ENCODE measurements around the gene SDHA. TPM values are rescaled to one million over a fixed set of nuclear protein-coding genes. Genes with fewer than 3 reads are reported as not detected.

SDHA gene
- total and polyA plus RNA-seq, 2 donors (not counting 1 experiment from before 2014, with no cell fraction given): 77.2 to 137 TPM

DNA sequence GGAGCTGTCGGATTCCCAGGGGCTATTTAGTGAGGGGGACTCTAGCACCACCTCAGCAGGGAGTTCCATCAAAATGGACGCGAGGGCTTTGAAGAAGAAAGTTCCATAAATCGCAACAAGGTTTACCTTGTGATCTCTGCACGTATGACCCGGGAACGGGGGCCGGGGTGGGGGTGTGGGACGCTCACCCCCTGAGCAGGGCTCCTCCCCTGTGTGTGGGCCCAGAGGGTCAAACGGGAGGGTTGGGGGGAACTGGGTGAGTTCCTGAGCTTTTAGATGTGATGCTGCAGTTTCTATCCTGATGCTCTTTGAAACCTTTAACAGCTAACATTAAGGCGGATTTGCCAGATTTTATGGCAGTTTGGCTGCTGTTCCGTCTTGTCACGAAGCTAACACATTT is 45.7 kb upstream of the SDHA start:
- POLR2A ChIA-PET: no interaction called here
- intact Hi-C loops (cut with micrococcal nuclease): no loop called here
- H3K9ac ChIP-seq (ENCODE audit: low read length): no peak overlapping the region
- no peaks in the 10 kb centered on the region for H3K27me3 ChIP-seq (replicated peaks in 1 of 4; ENCODE audit: control extremely low read depth in 1 of 4, control insufficient read depth in 3 of 4, insufficient read depth in 4 of 4, low read length in 3 of 4)
- H3K36me3 ChIP-seq (replicated peaks in 1 of 2; ENCODE audit: control extremely low read depth in 1 of 2, control insufficient read depth in 1 of 2, extremely low read depth in 1 of 2, insufficient read depth in 2 of 2, low read length in 1 of 2): no peaks in the 10 kb centered on the region
- no peak overlapping the region for H3K4me3 Mint-ChIP-seq
- WGBS (ENCODE audit: insufficient coverage): 98% methylated on average over 13 of the region's 13 CpGs
- H3K4me1 ChIP-seq (ENCODE audit: control insufficient read depth in 2 of 2, insufficient read depth in 2 of 2, low read length in 2 of 2): no peaks in the 10 kb centered on the region
- TF ChIP-seq, protein P1, sequence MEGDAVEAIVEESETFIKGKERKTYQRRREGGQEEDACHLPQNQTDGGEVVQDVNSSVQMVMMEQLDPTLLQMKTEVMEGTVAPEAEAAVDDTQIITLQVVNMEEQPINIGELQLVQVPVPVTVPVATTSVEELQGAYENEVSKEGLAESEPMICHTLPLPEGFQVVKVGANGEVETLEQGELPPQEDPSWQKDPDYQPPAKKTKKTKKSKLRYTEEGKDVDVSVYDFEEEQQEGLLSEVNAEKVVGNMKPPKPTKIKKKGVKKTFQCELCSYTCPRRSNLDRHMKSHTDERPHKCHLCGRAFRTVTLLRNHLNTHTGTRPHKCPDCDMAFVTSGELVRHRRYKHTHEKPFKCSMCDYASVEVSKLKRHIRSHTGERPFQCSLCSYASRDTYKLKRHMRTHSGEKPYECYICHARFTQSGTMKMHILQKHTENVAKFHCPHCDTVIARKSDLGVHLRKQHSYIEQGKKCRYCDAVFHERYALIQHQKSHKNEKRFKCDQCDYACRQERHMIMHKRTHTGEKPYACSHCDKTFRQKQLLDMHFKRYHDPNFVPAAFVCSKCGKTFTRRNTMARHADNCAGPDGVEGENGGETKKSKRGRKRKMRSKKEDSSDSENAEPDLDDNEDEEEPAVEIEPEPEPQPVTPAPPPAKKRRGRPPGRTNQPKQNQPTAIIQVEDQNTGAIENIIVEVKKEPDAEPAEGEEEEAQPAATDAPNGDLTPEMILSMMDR (IDR thresholded peaks at IDR 0.05): no peak
- H3K27me3 Mint-ChIP-seq: peaks cover 9% of the 10 kb centered on the region
- CTCF ChIA-PET: no interaction called here
- DNase-seq (no peak), ATAC-seq (ENCODE audit: low read depth) (no peak)
- no peaks in the 10 kb centered on the region for H3K9me3 ChIP-seq (ENCODE audit: control extremely low read depth in 1 of 3, control insufficient read depth in 2 of 3, insufficient read depth in 1 of 3, low read length in 2 of 3)
- H3K9me3 Mint-ChIP-seq (ENCODE audit: insufficient read depth): no peaks in the 10 kb centered on the region
- H3K4me2 ChIP-seq (replicated peaks; ENCODE audit: low read depth, low read length, poor library complexity, severe bottlenecking): no peak overlapping the region
- H2AFZ ChIP-seq (ENCODE audit: insufficient read depth, low read depth, low read length, poor library complexity, severe bottlenecking): no peak overlapping the region
- H3K27ac Mint-ChIP-seq: no peak overlapping the region
- H4K20me1 ChIP-seq (ENCODE audit: control insufficient read depth, insufficient read depth, low read length, poor library complexity, severe bottlenecking): no peaks in the 10 kb centered on the region
- H3K79me2 ChIP-seq (ENCODE audit: control insufficient read depth, insufficient read depth, low read length): no peaks in the 10 kb centered on the region
- H3K27ac ChIP-seq (ENCODE audit: low read length in 2 of 2): no peak overlapping the region
- H3K4me1 Mint-ChIP-seq: no peaks in the 10 kb centered on the region
- H3K4me3 ChIP-seq (ENCODE audit: control extremely low read depth in 1 of 5, extremely low read depth in 1 of 5, insufficient read depth in 1 of 5, low read depth in 2 of 5, low read length in 4 of 5): no peak overlapping the region

DNA sequence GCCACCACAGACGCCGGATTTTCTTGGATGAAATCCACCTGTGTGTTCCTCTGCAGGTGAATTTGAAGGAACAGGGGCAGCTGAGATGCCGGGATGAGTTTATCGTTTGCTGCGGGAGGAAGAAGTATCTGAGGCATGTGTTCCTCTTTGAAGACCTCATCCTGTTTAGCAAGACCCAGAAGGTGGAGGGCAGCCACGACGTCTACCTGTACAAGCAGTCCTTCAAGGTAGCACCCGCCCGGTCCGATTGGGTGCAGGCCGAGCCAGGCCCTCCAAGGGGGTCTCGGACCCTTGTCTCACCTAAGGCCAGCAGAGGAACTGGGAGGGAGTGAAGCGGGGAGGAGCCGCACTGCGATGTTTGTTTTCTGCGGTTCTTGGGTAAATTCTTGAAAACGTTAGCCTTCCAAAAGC is 45.3 kb upstream of the SDHA start:
- H3K9me3 ChIP-seq (ENCODE audit: control extremely low read depth in 1 of 3, control insufficient read depth in 2 of 3, insufficient read depth in 1 of 3, low read length in 2 of 3): no peaks in the 10 kb centered on the region
- ChIA-PET CTCF (no interaction called here), POLR2A (no interaction called here)
- H3K4me3 ChIP-seq (ENCODE audit: control extremely low read depth in 1 of 5, extremely low read depth in 1 of 5, insufficient read depth in 1 of 5, low read depth in 2 of 5, low read length in 4 of 5): no peak overlapping the region
- no peak for DNase-seq
- H3K36me3 ChIP-seq (replicated peaks in 1 of 2; ENCODE audit: control extremely low read depth in 1 of 2, control insufficient read depth in 1 of 2, extremely low read depth in 1 of 2, insufficient read depth in 2 of 2, low read length in 1 of 2): no peaks in the 10 kb centered on the region
- H3K79me2 ChIP-seq (ENCODE audit: control insufficient read depth, insufficient read depth, low read length): no peaks in the 10 kb centered on the region
- Mint-ChIP-seq H3K4me3 (no peak overlapping the region), H3K27ac (no peak overlapping the region), H3K9me3 (ENCODE audit: insufficient read depth) (no peaks in the 10 kb centered on the region), H3K27me3 (peaks cover 9% of the 10 kb centered on the region), H3K4me1 (no peaks in the 10 kb centered on the region)
- no peak overlapping the region for H3K4me2 ChIP-seq (replicated peaks; ENCODE audit: low read depth, low read length, poor library complexity, severe bottlenecking)
- 85% methylated on average over 13 of the region's 17 CpGs for WGBS (ENCODE audit: insufficient coverage)
- H3K9ac ChIP-seq (ENCODE audit: low read length): no peak overlapping the region
- no peak overlapping the region for H2AFZ ChIP-seq (ENCODE audit: insufficient read depth, low read depth, low read length, poor library complexity, severe bottlenecking)
- no peaks in the 10 kb centered on the region for H3K4me1 ChIP-seq (ENCODE audit: control insufficient read depth in 2 of 2, insufficient read depth in 2 of 2, low read length in 2 of 2)
- TF ChIP-seq EZH2 (IDR thresholded peaks at IDR 0.05; ENCODE audit: borderline replicate concordance, insufficient read depth, low read depth, low read length, poor library complexity, severe bottlenecking): no peak
- TF ChIP-seq, protein P1 (IDR thresholded peaks at IDR 0.05): no peak
- intact Hi-C loops (cut with micrococcal nuclease): no loop called here
- H4K20me1 ChIP-seq (ENCODE audit: control insufficient read depth, insufficient read depth, low read length, poor library complexity, severe bottlenecking): no peaks in the 10 kb centered on the region
- no peak for ATAC-seq (ENCODE audit: low read depth)
- H3K27ac ChIP-seq (ENCODE audit: low read length in 2 of 2): no peak overlapping the region
- no peaks in the 10 kb centered on the region for H3K27me3 ChIP-seq (replicated peaks in 1 of 4; ENCODE audit: control extremely low read depth in 1 of 4, control insufficient read depth in 3 of 4, insufficient read depth in 4 of 4, low read length in 3 of 4)

Data from B cell (primary cell).